Mesothelial cell of epicardium (in vitro differentiated cells): Measurements from ENCODE around the gene SDC3. TPM values are rescaled to one million over a fixed set of nuclear protein-coding genes. Genes with fewer than 3 reads are reported as not detected.

Source experiments
- DNase-seq, 2 experiments: peaks; one replicate each; pipeline ENCODE4 v3.0.0; 2021; ENCODE audit warnings: low spot score in 2 of 2; ENCODE audit not compliant: unreplicated experiment in 2 of 2
- H3K27ac Mint-ChIP-seq: 2 replicates; pipeline ENCODE4 v1.8.0; 2021; ENCODE audit warnings: mixed read lengths
- H3K27me3 Mint-ChIP-seq: 2 replicates; pipeline ENCODE4 v1.8.0; 2021; ENCODE audit warnings: low read depth, mixed read lengths
- H3K36me3 Mint-ChIP-seq: 2 replicates; pipeline ENCODE4 v1.8.0; 2021; ENCODE audit warnings: mixed read lengths
- H3K4me1 Mint-ChIP-seq: 2 replicates; pipeline ENCODE4 v1.8.0; 2021; ENCODE audit warnings: mixed read lengths
- H3K4me3 Mint-ChIP-seq: 2 replicates; pipeline ENCODE4 v1.8.0; 2021; ENCODE audit warnings: mild to moderate bottlenecking, moderate library complexity, mixed read lengths
- H3K9me3 Mint-ChIP-seq: 2 replicates; pipeline ENCODE4 v1.8.0; 2021; ENCODE audit warnings: mixed read lengths
- total RNA-seq: library from RNA; stranded (reverse); gene quantifications from 3 replicates; pipeline ENCODE4 v1.2.1, GENCODE V29; 2021
- TF ChIP-seq, protein P1 (sequence below): fragments of 200-600 bp; sonication (generic); IDR thresholded peaks from one replicate; pipeline ENCODE4 v1.5.0; 2021; ENCODE audit warnings: antibody characterized with exemption; ENCODE audit not compliant: unreplicated experiment

Gene SDC3
- total RNA-seq, 1 donor from 2014 or later: 46.7 TPM

- TF ChIP-seq, protein P1, sequence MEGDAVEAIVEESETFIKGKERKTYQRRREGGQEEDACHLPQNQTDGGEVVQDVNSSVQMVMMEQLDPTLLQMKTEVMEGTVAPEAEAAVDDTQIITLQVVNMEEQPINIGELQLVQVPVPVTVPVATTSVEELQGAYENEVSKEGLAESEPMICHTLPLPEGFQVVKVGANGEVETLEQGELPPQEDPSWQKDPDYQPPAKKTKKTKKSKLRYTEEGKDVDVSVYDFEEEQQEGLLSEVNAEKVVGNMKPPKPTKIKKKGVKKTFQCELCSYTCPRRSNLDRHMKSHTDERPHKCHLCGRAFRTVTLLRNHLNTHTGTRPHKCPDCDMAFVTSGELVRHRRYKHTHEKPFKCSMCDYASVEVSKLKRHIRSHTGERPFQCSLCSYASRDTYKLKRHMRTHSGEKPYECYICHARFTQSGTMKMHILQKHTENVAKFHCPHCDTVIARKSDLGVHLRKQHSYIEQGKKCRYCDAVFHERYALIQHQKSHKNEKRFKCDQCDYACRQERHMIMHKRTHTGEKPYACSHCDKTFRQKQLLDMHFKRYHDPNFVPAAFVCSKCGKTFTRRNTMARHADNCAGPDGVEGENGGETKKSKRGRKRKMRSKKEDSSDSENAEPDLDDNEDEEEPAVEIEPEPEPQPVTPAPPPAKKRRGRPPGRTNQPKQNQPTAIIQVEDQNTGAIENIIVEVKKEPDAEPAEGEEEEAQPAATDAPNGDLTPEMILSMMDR: no peak
- H3K4me3 Mint-ChIP-seq: no peak overlapping the region
- no peaks in the 10 kb centered on the region for H3K9me3 Mint-ChIP-seq
- DNase-seq: no peak
- H3K36me3 Mint-ChIP-seq: no peaks in the 10 kb centered on the region
- H3K27ac Mint-ChIP-seq: no peak overlapping the region
- peaks cover 16% of the 10 kb centered on the region for H3K27me3 Mint-ChIP-seq
- peaks cover 44% of the 10 kb centered on the region for H3K4me1 Mint-ChIP-seq
These were observed 88.3 kb downstream of the SDC3 start for GRCh38 chr1:30820299-30820698.

Other genes with a start within 250 kb of the SDC3 start
- 4.0 to 5.6 TPM (median 4.9 TPM) in 3 replicates for gene MATN1, start 185.2 kb downstream of the SDC3 start, total RNA-seq
- 0.11 TPM in 1 of 3 replicates, not detected in the others for gene LAPTM5, start 151.0 kb downstream of the SDC3 start, total RNA-seq
- 244 to 253 TPM (median 250 TPM) in 3 replicates for gene PUM1, start 157.0 kb upstream of the SDC3 start, total RNA-seq